ENCODE measurements around the gene DUOXA1.
"Not testable (repeated sequence)": the region's sequence is repeated elsewhere in the genome, so short reads cannot be mapped to it uniquely, and the experiment has no call there.

DUOXA1 gene

GRCh38 chr15:45083223-45083622, 46.5 kb downstream of the DUOXA1 start:
- no peak for DNase-seq
- Mint-ChIP-seq H3K4me1 (peaks cover 20% of the 10 kb centered on the region), H3K27ac (no peak overlapping the region), H3K4me3 (no peak overlapping the region), H3K9me3 (no peaks in the 10 kb centered on the region), H3K36me3 (ENCODE audit: low read depth) (no peaks in the 10 kb centered on the region), H3K27me3 (ENCODE audit: low read depth, poor library complexity) (peaks cover 34% of the 10 kb centered on the region)
- TF ChIP-seq CTCF (IDR thresholded peaks at IDR 0.05): no peak

DNA sequence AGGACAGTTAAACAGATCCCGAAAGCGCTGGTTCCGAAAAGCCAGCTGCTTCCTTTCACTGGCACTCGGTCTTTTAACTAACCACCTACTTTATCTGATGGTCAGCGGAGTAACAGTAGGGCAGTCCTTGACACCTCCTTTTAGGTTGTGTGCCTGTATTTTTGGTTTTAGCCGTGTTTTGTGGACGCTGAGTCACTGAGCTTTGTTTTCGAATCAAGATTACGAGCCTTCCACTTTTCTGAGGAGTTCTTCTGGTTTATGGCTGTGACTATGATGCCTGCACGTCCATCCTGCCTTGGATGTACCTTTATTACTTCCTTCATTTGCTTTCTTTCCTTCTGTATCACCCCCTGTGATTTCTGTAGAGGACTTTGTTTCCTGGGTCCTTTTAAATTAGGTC, 47.3 kb downstream of the DUOXA1 start:
- DNase-seq; H3K9me3 Mint-ChIP-seq; H3K4me3 Mint-ChIP-seq; H3K36me3 Mint-ChIP-seq (ENCODE audit: low read depth); H3K27ac Mint-ChIP-seq: not testable (repeated sequence)
- H3K27me3 Mint-ChIP-seq (ENCODE audit: low read depth, poor library complexity): peaks cover 40% of the 10 kb centered on the region
- peaks cover 17% of the 10 kb centered on the region for H3K4me1 Mint-ChIP-seq

DNA sequence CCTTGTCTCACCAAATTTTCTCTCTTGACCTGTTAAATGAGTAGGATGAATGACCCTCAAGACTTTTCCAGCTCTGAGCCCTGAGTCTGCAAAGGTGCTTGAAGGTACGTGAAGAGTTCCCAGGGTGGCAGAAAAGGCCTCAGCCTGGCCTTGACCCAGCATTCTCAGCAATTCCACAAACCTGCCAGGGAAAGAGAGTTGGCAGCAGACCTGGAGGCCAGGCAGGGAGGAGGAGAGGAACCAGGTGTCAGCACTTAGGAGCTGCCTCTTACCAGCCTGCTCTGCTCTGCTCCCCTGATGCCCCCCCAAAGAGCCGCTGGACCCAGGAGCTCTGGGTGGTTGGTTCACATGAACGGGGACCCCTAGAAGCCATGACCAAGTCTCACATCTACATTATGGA, 49.1 kb downstream of the DUOXA1 start:
- not testable (repeated sequence) for DNase-seq; H3K27ac Mint-ChIP-seq; H3K9me3 Mint-ChIP-seq; H3K4me3 Mint-ChIP-seq; H3K36me3 Mint-ChIP-seq (ENCODE audit: low read depth)
- Mint-ChIP-seq H3K27me3 (ENCODE audit: low read depth, poor library complexity) (peaks cover 32% of the 10 kb centered on the region), H3K4me1 (peaks cover 17% of the 10 kb centered on the region)

- H3K36me3 Mint-ChIP-seq (ENCODE audit: low read depth); DNase-seq; H3K4me3 Mint-ChIP-seq; H3K9me3 Mint-ChIP-seq: not testable (repeated sequence)
- Mint-ChIP-seq H3K27me3 (ENCODE audit: low read depth, poor library complexity) (peaks cover 28% of the 10 kb centered on the region), H3K27ac (peak overlapping the region; percentile 26), H3K4me1 (peaks cover 17% of the 10 kb centered on the region)
These were observed 49.9 kb downstream of the DUOXA1 start for GRCh38 chr15:45079628-45080246.

- not testable (repeated sequence) for H3K27ac Mint-ChIP-seq; H3K4me3 Mint-ChIP-seq; DNase-seq; H3K9me3 Mint-ChIP-seq; H3K36me3 Mint-ChIP-seq (ENCODE audit: low read depth)
- peaks cover 23% of the 10 kb centered on the region for H3K27me3 Mint-ChIP-seq (ENCODE audit: low read depth, poor library complexity)
- H3K4me1 Mint-ChIP-seq: peaks cover 17% of the 10 kb centered on the region
These were observed 50.5 kb downstream of the DUOXA1 start for GRCh38 chr15:45079201-45079600.

DNA sequence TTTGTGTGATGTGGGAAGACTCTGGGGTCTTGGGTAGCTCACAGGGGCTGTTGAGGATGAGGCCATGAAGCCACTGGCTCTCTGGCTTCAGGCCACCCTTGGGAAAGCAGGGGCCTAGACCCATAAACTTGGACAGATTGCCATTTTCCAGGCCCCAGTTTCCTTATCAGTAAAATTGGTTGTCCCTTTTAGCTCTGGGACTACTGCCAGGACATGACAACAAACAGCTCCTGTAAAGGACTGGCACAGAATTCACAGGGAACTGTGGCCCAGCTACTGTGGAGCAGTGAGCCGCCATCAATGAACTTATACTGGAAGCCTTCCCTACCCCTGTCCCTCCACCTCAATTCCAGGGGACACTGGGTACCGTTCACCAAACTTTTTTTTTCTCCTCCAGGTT, 52.3 kb downstream of the DUOXA1 start:
- H3K4me1 Mint-ChIP-seq: peaks cover 17% of the 10 kb centered on the region

DNA sequence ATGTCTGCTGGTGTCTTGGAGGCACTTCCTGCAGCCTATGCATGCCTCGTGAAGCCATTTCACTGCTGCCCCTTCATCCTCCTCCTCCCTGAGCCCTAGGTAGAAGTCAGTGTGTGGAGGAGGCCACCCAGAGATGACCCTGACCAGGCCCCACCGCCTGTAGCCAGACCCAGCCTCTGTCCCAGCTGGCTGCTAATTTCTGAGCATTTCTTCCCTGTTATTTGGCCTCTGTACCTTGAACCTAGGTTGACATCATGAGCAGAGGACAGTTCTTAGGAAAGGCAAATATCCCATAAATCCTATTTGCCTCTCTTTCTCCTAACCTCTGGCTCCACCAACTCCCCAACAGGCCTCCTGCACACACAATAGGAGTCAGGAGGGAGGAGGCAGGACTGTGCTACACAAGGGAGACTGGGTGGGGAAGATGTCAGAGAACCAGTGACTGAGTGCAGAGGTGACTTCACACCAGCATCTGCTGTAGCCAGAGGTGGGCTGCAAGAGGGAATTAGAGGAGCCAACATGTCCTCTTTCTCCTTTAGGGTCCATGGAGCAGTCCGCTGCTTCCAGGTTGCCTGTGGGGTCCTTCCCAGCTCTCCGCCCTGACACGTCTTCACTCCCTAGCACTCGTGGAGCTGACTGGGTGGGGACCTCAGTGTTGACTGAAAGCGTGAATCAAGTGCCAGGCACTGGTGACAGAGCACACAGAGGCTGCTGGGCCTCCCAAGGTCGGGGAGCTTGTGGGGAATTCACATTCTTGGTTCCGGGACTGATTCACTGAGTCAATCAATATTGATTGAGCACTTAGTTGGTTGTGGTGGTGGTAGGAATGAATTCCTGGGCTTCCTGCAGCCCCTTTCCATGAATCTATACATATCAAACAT, 54.0 kb downstream of the DUOXA1 start:
- not testable (repeated sequence) for H3K27ac Mint-ChIP-seq; H3K4me3 Mint-ChIP-seq; H3K36me3 Mint-ChIP-seq (ENCODE audit: low read depth); H3K9me3 Mint-ChIP-seq; DNase-seq
- Mint-ChIP-seq H3K27me3 (ENCODE audit: low read depth, poor library complexity) (peaks cover 14% of the 10 kb centered on the region), H3K4me1 (peaks cover 17% of the 10 kb centered on the region)

More for the DNA sequence above, 52.3 kb downstream of the DUOXA1 start:
- not testable (repeated sequence) for H3K36me3 Mint-ChIP-seq (ENCODE audit: low read depth); DNase-seq; H3K27ac Mint-ChIP-seq; H3K9me3 Mint-ChIP-seq; H3K4me3 Mint-ChIP-seq
- peaks cover 14% of the 10 kb centered on the region for H3K27me3 Mint-ChIP-seq (ENCODE audit: low read depth, poor library complexity)

GRCh38 chr15:45073602-45074001, 56.1 kb downstream of the DUOXA1 start:
- H3K36me3 Mint-ChIP-seq (ENCODE audit: low read depth); H3K9me3 Mint-ChIP-seq; H3K4me1 Mint-ChIP-seq; H3K27ac Mint-ChIP-seq; H3K27me3 Mint-ChIP-seq (ENCODE audit: low read depth, poor library complexity); DNase-seq; H3K4me3 Mint-ChIP-seq: not testable (repeated sequence)

- Mint-ChIP-seq H3K27ac (peak overlapping the region; percentile 42), H3K36me3 (ENCODE audit: low read depth) (peaks cover 24% of the 10 kb centered on the region)
- H3K9me3 Mint-ChIP-seq; H3K4me3 Mint-ChIP-seq; H3K4me1 Mint-ChIP-seq; DNase-seq; H3K27me3 Mint-ChIP-seq (ENCODE audit: low read depth, poor library complexity): not testable (repeated sequence)
These were observed 59.7 kb downstream of the DUOXA1 start for GRCh38 chr15:45069942-45070360.
